HL-60 (cell line): ENCODE measurements around the gene FAM167B.
"Not testable (repeated sequence)": the region's sequence is repeated elsewhere in the genome, so short reads cannot be mapped to it uniquely, and the experiment has no call there.

Experiments
- DNase-seq, 2 experiments: peaks; one replicate each; pipeline ENCODE4 v3.0.0-alpha.2; 2010 to 2020; ENCODE audit warnings: low read depth in 1 of 2, low spot score in 1 of 2
- H3K27ac ChIP-seq: fragments of 250-450 bp; sonication (Bioruptor Pico); replicated peaks from 2 replicates; pipeline ENCODE4 v1.5.1; 2020; ENCODE audit warnings: mild to moderate bottlenecking, moderate library complexity
- H3K27me3 ChIP-seq: fragments of 250-450 bp; sonication (Bioruptor Pico); 2 replicates; pipeline ENCODE4 v1.5.1; 2021; ENCODE audit warnings: mild to moderate bottlenecking, moderate library complexity; ENCODE audit not compliant: insufficient read depth, poor library complexity, severe bottlenecking
- H3K4me3 ChIP-seq: replicated peaks from 2 replicates; pipeline ENCODE4 v1.5.1; 2011; ENCODE audit warnings: mild to moderate bottlenecking, control low read depth, low read length; ENCODE audit not compliant: insufficient read depth
- CTCF ChIP-seq: IDR thresholded peaks from one replicate; pipeline ENCODE4 v1.5.1; 2011; ENCODE audit warnings: low read length, control low read depth, inconsistent platforms; ENCODE audit not compliant: insufficient read depth
- GABPA ChIP-seq: IDR thresholded peaks from 2 replicates; pipeline ENCODE4 v1.6.1; 2012; ENCODE audit warnings: low read depth
- POLR2AphosphoS5 ChIP-seq: IDR thresholded peaks from 2 replicates; pipeline ENCODE4 v1.6.1; 2012; ENCODE audit warnings: low read depth
- REST ChIP-seq: IDR thresholded peaks from 2 replicates; pipeline ENCODE4 v1.6.1; 2012; ENCODE audit warnings: low read depth; ENCODE audit not compliant: insufficient replicate concordance
- SPI1 ChIP-seq: IDR thresholded peaks from 2 replicates; pipeline ENCODE4 v1.6.1; 2012; ENCODE audit warnings: low read depth, mild to moderate bottlenecking, borderline replicate concordance

Gene FAM167B

GRCh38 chr1:32276032-32276782 lies 29.2 kb downstream of the FAM167B start:
- no peak overlapping the region for H3K27ac ChIP-seq
- no peak overlapping the region for H3K4me3 ChIP-seq
- no peaks in the 10 kb centered on the region for H3K27me3 ChIP-seq
- no peak for TF ChIP-seq POLR2AphosphoS5
- TF ChIP-seq CTCF: no peak
- no peak for TF ChIP-seq GABPA
- TF ChIP-seq REST: no peak
- TF ChIP-seq SPI1: no peak
- DNase-seq: no peak

- not testable (repeated sequence) for DNase-seq, H3K4me3 ChIP-seq, H3K27me3 ChIP-seq, H3K27ac ChIP-seq
Measured at GRCh38 chr1:32284777-32285176, 37.8 kb downstream of the FAM167B start.

- Histone ChIP-seq H3K27me3 (no peaks in the 10 kb centered on the region), H3K27ac (no peak overlapping the region), H3K4me3 (no peak overlapping the region)
- no peak for DNase-seq
- TF ChIP-seq SPI1 (no peak), CTCF (no peak), POLR2AphosphoS5 (no peak), REST (no peak), GABPA (no peak)
Measured at GRCh38 chr1:32285658-32286057, 38.6 kb downstream of the FAM167B start.

- Histone ChIP-seq H3K4me3 (no peak overlapping the region), H3K27ac (no peak overlapping the region), H3K27me3 (no peaks in the 10 kb centered on the region)
- TF ChIP-seq GABPA (no peak), REST (no peak), CTCF (no peak)
- no peak for DNase-seq
Measured at GRCh38 chr1:32286763-32287162, 39.7 kb downstream of the FAM167B start.
